Mesenchymal stem cell (in vitro differentiated cells and primary cell): Measurements from ENCODE around the gene CAT.

ENCODE experiments used
- DNase-seq: peaks from one replicate; pipeline ENCODE4 v3.0.0-alpha.2; 2013
- H2AFZ ChIP-seq: one replicate; pipeline ENCODE4 v1.6.1; 2013; ENCODE audit warnings: low read depth, mild to moderate bottlenecking, control low read depth, inconsistent platforms, low read length, moderate library complexity
- H2AK5ac ChIP-seq: 2 replicates; pipeline ENCODE4 v1.6.1; 2013; ENCODE audit warnings: low read length, moderate library complexity, mild to moderate bottlenecking, inconsistent platforms; ENCODE audit not compliant: severe bottlenecking
- H2BK120ac ChIP-seq: one replicate; pipeline ENCODE4 v1.6.1; 2013; ENCODE audit warnings: low read depth, mild to moderate bottlenecking, inconsistent platforms, low read length, moderate library complexity
- H2BK12ac ChIP-seq, 2 experiments: one replicate each; pipeline ENCODE4 v1.6.1; 2013; ENCODE audit warnings: inconsistent platforms in 2 of 2, low read length in 2 of 2, mild to moderate bottlenecking in 2 of 2, moderate library complexity in 2 of 2, control low read depth in 1 of 2
- H2BK15ac ChIP-seq: one replicate; pipeline ENCODE4 v1.6.1; 2013; ENCODE audit warnings: mild to moderate bottlenecking, low read depth, inconsistent platforms; ENCODE audit not compliant: poor library complexity, severe bottlenecking
- H2BK5ac ChIP-seq: 2 replicates; pipeline ENCODE4 v1.6.1; 2013; ENCODE audit warnings: low read depth, mild to moderate bottlenecking, low read length, control low read depth, inconsistent platforms; ENCODE audit not compliant: poor library complexity, severe bottlenecking
- H3K14ac ChIP-seq, 2 experiments: one replicate each; pipeline ENCODE4 v1.6.1; 2013; ENCODE audit warnings: inconsistent platforms in 2 of 2, low read length in 2 of 2, control low read depth in 1 of 2, mild to moderate bottlenecking in 1 of 2, moderate library complexity in 1 of 2
- H3K18ac ChIP-seq, 2 experiments: one replicate each; pipeline ENCODE4 v1.6.1; 2013; ENCODE audit warnings: inconsistent platforms in 2 of 2, low read length in 2 of 2, control low read depth in 1 of 2, low read depth in 1 of 2, mild to moderate bottlenecking in 1 of 2
- H3K23ac ChIP-seq, 2 experiments: one replicate each; pipeline ENCODE4 v1.6.1; 2013; ENCODE audit warnings: inconsistent platforms in 2 of 2, low read length in 2 of 2, mild to moderate bottlenecking in 2 of 2, moderate library complexity in 2 of 2, control low read depth in 1 of 2
- H3K27ac ChIP-seq: 2 replicates; pipeline ENCODE4 v1.5.1; 2013; ENCODE audit warnings: mild to moderate bottlenecking, moderate library complexity, low read length, control low read depth, inconsistent platforms; ENCODE audit not compliant: poor library complexity, severe bottlenecking
- H3K27me3 ChIP-seq, 2 experiments: 2 replicates each; pipeline versions ENCODE4 v1.6.1 to v1.7.0; 2013; ENCODE audit warnings: low read length in 2 of 2, mild to moderate bottlenecking in 2 of 2, moderate library complexity in 2 of 2, control low read depth in 1 of 2, inconsistent platforms in 1 of 2; ENCODE audit not compliant: control insufficient read depth in 1 of 2, insufficient read depth in 1 of 2
- H3K36me3 ChIP-seq, 2 experiments: 2 replicates each; pipeline versions ENCODE4 v1.6.1 to v1.7.0; 2013; ENCODE audit warnings: low read length in 2 of 2, control low read depth in 1 of 2, inconsistent platforms in 1 of 2, low read depth in 1 of 2, mild to moderate bottlenecking in 1 of 2; ENCODE audit not compliant: insufficient read depth in 2 of 2, control insufficient read depth in 1 of 2
- H3K4ac ChIP-seq, 2 experiments: one replicate each; pipeline ENCODE4 v1.6.1; 2013; ENCODE audit warnings: inconsistent platforms in 2 of 2, low read length in 2 of 2, mild to moderate bottlenecking in 2 of 2, moderate library complexity in 2 of 2, control low read depth in 1 of 2, low read depth in 1 of 2
- H3K4me1 ChIP-seq: 2 replicates; pipeline ENCODE4 v1.6.1; 2013; ENCODE audit warnings: low read depth, low read length, control low read depth; ENCODE audit not compliant: control insufficient read depth, insufficient read depth
- H3K4me2 ChIP-seq: 2 replicates; pipeline ENCODE4 v1.6.1; 2013; ENCODE audit warnings: low read length, mild to moderate bottlenecking, inconsistent platforms; ENCODE audit not compliant: poor library complexity, severe bottlenecking
- H3K4me3 ChIP-seq, 2 experiments: 2 replicates each; pipeline versions ENCODE4 v1.5.1 to v1.7.0; 2013; ENCODE audit warnings: low read length in 2 of 2, mild to moderate bottlenecking in 2 of 2, control low read depth in 1 of 2, low read depth in 1 of 2; ENCODE audit not compliant: insufficient read depth in 1 of 2
- H3K79me1 ChIP-seq: replicated peaks from 2 replicates; pipeline ENCODE4 v1.6.1; 2013; ENCODE audit warnings: mild to moderate bottlenecking, control low read depth, low read length, inconsistent platforms; ENCODE audit not compliant: poor library complexity, severe bottlenecking
- H3K9ac ChIP-seq: 2 replicates; pipeline ENCODE4 v1.7.0; 2013; ENCODE audit warnings: mild to moderate bottlenecking, low read length, moderate library complexity
- H3K9me3 ChIP-seq: 2 replicates; pipeline ENCODE4 v1.7.0; 2013; ENCODE audit warnings: mild to moderate bottlenecking, low read length; ENCODE audit not compliant: control insufficient read depth
- H4K8ac ChIP-seq: one replicate; pipeline ENCODE4 v1.6.1; 2013; ENCODE audit warnings: inconsistent platforms, mild to moderate bottlenecking, low read length, moderate library complexity
- H4K91ac ChIP-seq: one replicate; pipeline ENCODE4 v1.6.1; 2013; ENCODE audit warnings: mild to moderate bottlenecking, low read length, inconsistent platforms
- WGBS: methylation state at CpG from one replicate; pipeline ENCODE4 v1.1.7; 2013; ENCODE audit warnings: mixed read lengths; 5-methylcytosine and 5-hydroxymethylcytosine counted together

Gene CAT

GRCh38 chr11:34444428-34444827 lies 5.7 kb downstream of the CAT start:
- Histone ChIP-seq H3K4me1 (peaks cover 4% of the 10 kb centered on the region), H3K79me1 (no peaks in the 10 kb centered on the region), H4K91ac (no peak overlapping the region), H3K23ac (no peak overlapping the region), H3K4me3 (no peak overlapping the region), H3K9me3 (peaks cover 4% of the 10 kb centered on the region), H2BK5ac (no peak overlapping the region), H3K27ac (no peak overlapping the region), H3K18ac (no peak overlapping the region), H3K4ac (no peak overlapping the region), H2AFZ (no peak overlapping the region), H4K8ac (no peak overlapping the region), H2BK15ac (no peak overlapping the region), H2BK12ac (no peak overlapping the region), H3K27me3 (no peaks in the 10 kb centered on the region), H3K4me2 (no peak overlapping the region), H3K14ac (no peak overlapping the region), H3K9ac (no peak overlapping the region), H3K36me3 (peaks cover 0 to 15% of the 10 kb centered on the region in 2 experiments), H2BK120ac (no peak overlapping the region), H2AK5ac (no peak overlapping the region)
- no peak for DNase-seq
- 82% methylated on average over 4 of the region's 4 CpGs for whole genome bisulfite sequencing

- no peak overlapping the region for H2BK120ac ChIP-seq
- no peak overlapping the region for H3K4me3 ChIP-seq
- no peak overlapping the region for H3K18ac ChIP-seq
- H3K14ac ChIP-seq, result no peak overlapping the region
- no peak overlapping the region for H3K4ac ChIP-seq
- H4K91ac ChIP-seq, result no peak overlapping the region
- no peak overlapping the region for H3K4me2 ChIP-seq
- H3K27me3 ChIP-seq, result no peaks in the 10 kb centered on the region
- H2BK12ac ChIP-seq, result no peak overlapping the region
- DNase-seq, result no peak
- WGBS, result 92% methylated on average over 4 of the region's 4 CpGs
- peaks cover 7% of the 10 kb centered on the region for H3K4me1 ChIP-seq
- H2BK15ac ChIP-seq, result no peak overlapping the region
- H3K9ac ChIP-seq, result no peak overlapping the region
- no peak overlapping the region for H2AK5ac ChIP-seq
- H2AFZ ChIP-seq, result no peak overlapping the region
- no peaks in the 10 kb centered on the region for H3K79me1 ChIP-seq
- H3K36me3 ChIP-seq, result peaks cover 0 to 30% of the 10 kb centered on the region in 2 experiments
- H2BK5ac ChIP-seq, result no peak overlapping the region
- no peak overlapping the region for H3K27ac ChIP-seq
- H4K8ac ChIP-seq, result no peak overlapping the region
- H3K9me3 ChIP-seq, result peaks cover 4% of the 10 kb centered on the region
- H3K23ac ChIP-seq, result no peak overlapping the region
These were observed 7.2 kb downstream of the CAT start for GRCh38 chr11:34445956-34446355.

- no peak overlapping the region for H3K4me2 ChIP-seq
- H3K4me1 ChIP-seq, result peaks cover 7% of the 10 kb centered on the region
- H2BK120ac ChIP-seq, result no peak overlapping the region
- no peak overlapping the region for H3K4me3 ChIP-seq
- no peak overlapping the region for H2BK5ac ChIP-seq
- H4K91ac ChIP-seq, result no peak overlapping the region
- H3K36me3 ChIP-seq, result peaks cover 0 to 34% of the 10 kb centered on the region in 2 experiments
- no peak overlapping the region for H3K27ac ChIP-seq
- whole genome bisulfite sequencing, result 84% methylated on average over 5 of the region's 5 CpGs
- no peak overlapping the region for H2BK12ac ChIP-seq
- no peak overlapping the region for H3K9ac ChIP-seq
- no peaks in the 10 kb centered on the region for H3K27me3 ChIP-seq
- H3K23ac ChIP-seq, result no peak overlapping the region
- no peak overlapping the region for H3K14ac ChIP-seq
- no peak overlapping the region for H4K8ac ChIP-seq
- DNase-seq, result no peak
- H3K9me3 ChIP-seq, result peaks cover 4% of the 10 kb centered on the region
- no peak overlapping the region for H3K18ac ChIP-seq
- no peak overlapping the region for H3K4ac ChIP-seq
- no peak overlapping the region for H2AK5ac ChIP-seq
- H2BK15ac ChIP-seq, result no peak overlapping the region
- H2AFZ ChIP-seq, result no peak overlapping the region
- H3K79me1 ChIP-seq, result no peaks in the 10 kb centered on the region
These were observed 7.7 kb downstream of the CAT start for GRCh38 chr11:34446386-34446785.

GRCh38 chr11:34447044-34447443 lies 8.3 kb downstream of the CAT start:
- Histone ChIP-seq H3K27me3 (no peaks in the 10 kb centered on the region), H3K79me1 (no peaks in the 10 kb centered on the region), H3K4me3 (no peak overlapping the region), H2BK120ac (no peak overlapping the region), H3K18ac (no peak overlapping the region), H3K9ac (no peak overlapping the region), H2BK5ac (no peak overlapping the region), H3K36me3 (peaks cover 0 to 37% of the 10 kb centered on the region in 2 experiments), H3K4me2 (no peak overlapping the region), H3K9me3 (no peaks in the 10 kb centered on the region), H3K4me1 (peaks cover 7% of the 10 kb centered on the region), H3K14ac (no peak overlapping the region), H2BK12ac (no peak overlapping the region), H2AK5ac (no peak overlapping the region), H3K4ac (no peak overlapping the region), H2AFZ (no peak overlapping the region), H3K27ac (no peak overlapping the region), H4K8ac (no peak overlapping the region), H4K91ac (no peak overlapping the region), H3K23ac (no peak overlapping the region), H2BK15ac (no peak overlapping the region)
- no peak for DNase-seq
